HG02763 (cell line): Measurements from ENCODE around the gene TNIK.
"Not testable (repeated sequence)": the region's sequence is repeated elsewhere in the genome, so short reads cannot be mapped to it uniquely, and the experiment has no call there.

Source experiments
- ATAC-seq: cut with Tn5 transposase; IDR thresholded peaks from one replicate; pipeline ENCODE4 v1.9.1; 2021; ENCODE audit warnings: mild to moderate bottlenecking, moderate library complexity; ENCODE audit not compliant: unreplicated experiment

TNIK gene

DNA sequence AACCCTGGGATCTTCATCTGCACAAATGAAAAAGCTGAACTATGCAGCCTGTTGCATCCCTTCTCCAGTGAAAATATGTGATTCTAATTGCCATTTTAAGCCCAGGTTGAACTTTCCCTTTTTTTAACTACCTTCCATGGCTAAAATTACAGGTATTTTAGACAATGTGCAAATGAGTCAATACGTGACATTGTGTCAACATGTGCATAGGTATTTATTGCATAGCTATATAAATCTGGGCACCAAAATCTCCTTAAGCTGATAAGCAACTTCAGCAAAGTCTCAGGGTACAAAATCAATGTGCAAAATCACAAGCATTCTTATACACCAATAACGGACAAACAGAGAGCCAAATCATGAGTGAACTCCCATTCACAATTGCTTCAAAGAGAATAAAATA, 37.4 kb downstream of the TNIK start:
- ATAC-seq = not testable (repeated sequence)

DNA sequence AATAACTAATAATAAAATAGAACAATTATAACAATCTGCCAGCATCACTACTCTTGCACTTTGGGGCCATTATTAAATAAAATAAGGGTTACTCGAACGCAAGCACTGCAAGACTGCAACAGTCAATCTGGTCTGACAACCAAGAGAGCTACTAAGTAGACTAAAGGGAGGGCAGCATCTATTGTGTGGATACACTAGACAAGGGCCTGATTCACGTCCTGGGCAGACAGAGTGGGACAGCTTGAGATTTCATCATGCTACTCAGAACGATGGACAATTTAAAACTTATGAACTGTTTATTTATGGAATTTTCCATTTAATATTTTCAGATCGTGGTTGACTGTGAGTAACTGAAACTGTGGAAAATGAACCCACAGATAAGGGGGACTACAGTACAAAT, 39.5 kb downstream of the TNIK start:
- ATAC-seq = no peak

DNA sequence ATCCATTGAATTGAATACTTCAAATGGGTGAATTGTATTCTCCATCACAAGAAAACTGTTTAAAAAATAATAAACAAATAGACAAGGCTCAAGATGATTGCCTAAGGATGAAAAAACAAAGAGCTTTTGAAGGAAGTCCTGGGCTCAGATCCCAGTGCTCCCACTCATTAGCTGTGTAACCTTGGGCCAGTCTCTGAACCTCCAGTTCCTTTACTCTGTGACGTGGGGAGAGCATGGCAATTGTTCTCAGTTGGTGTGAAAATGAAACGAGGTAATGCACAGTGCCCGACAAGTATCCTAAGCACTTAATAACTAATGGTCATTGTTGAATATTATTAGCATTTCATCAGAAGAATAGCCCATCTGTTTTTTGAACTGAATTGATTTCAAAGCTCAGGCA, 40.7 kb downstream of the TNIK start:
- ATAC-seq = no peak

DNA sequence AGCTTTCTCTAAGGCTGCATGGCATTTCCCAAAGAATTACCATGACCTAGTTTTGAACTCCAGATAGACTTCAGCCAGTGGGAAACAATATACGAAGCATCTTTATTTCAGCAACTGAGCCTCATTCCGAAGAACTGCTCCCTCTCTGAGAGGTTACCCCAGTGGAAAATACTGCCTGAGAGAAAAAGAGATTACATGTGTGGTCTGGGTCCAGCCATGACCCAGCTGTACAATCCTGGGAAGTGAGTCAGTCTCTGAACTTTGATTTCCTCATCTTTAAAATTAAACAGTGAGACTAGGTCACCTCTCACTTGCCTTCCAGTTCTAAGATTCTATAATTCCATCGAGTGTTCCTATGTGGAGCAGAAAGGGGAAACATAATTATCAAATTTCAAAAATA, 42.4 kb downstream of the TNIK start:
- no peak for ATAC-seq

DNA sequence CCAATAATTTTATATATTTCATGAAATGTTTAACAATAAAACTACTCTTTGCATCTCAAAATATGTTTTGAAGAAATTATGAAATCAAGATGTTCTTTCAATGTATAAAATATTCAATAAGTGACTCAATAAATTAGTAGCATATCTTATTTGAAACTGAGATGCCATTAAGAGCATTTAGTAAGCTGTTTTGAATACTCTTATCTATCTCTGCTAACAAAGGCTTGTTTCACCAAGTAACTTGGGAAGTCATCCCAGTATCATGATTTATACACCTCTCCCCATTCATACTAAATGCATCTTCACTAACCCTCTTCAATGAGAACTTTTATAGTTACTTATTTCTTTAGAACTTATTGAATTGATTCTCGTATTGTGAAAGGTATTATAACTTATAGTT, 43.1 kb downstream of the TNIK start:
- no peak for ATAC-seq

DNA sequence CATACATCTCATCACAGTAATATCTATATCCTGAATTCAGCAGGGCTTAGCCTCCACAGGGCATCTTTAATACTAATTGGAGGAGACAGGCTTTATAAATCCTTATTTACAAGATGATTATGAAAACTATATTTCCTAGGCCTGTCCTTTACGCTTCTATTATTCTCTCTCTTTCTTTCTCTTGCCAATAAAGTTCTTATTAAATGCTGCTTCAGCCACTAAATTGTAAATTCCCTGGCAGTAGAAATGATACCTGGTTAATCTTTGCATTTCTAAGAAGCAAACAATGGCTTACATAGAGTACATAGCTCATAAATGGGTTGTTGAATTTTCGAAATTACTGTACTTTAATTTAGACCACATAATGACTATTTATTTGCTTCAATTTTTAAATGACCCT, 43.5 kb downstream of the TNIK start:
- no peak for ATAC-seq

DNA sequence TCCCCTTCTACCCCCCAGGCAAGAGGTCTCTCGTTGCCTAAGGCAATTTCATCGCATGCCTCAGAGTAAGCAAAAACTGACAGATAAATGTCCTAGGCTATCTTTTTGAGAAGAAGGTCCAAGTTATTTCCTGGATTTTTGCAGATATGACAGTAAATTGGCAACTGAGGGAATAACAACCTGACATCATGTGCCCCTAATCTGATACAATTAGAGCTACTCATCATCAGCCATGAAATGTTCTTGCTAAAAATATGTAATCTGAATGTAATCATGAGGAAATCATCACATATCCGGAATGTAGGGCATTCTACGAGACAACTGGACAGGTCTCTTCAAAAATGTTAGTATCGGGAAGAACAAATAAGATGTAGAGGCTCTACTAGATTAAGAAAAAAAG, 44.1 kb downstream of the TNIK start:
- ATAC-seq = no peak

DNA sequence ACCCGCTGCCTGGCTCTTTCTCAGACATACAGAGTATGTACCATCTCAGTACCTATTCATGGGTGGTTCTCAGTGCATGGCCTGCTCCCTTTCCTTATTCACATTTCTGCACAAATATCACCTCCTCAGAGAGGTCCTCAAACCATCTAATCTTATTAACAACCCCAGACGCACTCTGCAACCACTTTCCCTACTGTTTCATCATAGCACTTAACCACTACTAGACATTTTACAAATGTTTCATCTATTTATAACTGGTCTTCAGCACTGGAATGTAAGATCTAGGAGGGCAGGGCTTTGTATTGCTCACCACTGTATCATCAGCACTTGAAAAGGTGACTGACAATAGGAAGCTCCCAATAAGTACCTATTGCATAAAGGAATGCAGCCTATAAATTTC, 45.1 kb downstream of the TNIK start:
- no peak for ATAC-seq

DNA sequence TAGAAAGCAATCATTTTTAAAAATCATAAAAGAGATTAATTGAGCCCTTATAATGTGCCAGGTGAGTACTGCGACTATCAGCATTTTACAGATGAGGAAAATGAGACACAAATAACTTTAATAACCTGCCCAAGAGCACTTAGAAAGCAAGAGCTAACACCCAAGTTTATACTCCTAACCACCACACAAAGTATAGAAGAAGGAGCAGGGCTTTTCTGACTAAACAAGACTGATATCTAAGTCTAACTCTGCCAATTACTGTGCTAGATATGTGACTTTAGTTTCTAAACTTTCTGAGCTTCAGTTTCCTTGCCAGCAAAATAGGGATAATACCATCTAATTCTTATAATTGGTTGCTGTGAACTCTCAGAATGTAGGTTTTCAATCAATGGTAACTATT, 47.7 kb downstream of the TNIK start:
- no peak for ATAC-seq

DNA sequence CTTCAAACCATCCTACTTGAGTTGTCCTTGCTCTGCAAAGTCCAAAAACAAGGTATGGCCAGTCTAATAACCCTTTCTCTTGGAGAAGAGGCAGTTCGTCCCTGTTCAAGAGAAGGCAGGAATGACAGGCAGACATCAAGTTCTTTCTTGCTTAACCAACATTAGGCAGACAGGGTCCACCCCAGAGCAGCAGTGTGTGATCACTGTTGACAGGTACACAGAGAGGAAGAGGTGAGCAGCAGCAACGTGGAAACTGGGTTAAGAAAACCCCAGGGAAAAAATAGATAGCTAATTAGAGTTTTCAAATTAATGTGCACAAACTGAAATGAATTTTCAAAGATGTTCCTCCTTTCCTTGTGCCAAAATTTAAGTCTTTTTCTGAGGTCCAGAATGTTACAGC, 48.2 kb downstream of the TNIK start:
- ATAC-seq = no peak

DNA sequence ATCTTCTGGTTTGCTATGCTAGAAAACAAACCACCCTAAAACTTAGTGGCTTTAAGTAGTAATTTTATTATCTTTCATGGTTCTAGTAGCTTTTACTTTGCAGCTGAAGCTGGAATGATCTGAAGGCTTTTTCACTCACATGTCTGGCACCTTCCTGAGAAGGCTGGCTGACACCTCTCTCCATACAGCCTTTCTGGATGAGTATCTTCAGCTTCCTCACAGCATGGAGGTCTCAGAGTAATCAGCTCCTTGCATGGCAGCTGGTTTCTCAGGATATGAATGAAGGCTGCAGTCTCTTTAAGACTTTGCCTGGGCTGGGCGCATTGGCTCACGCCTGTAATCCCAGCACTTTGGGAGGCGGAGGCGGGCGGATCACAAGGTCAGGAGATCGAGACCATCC, 50.0 kb downstream of the TNIK start:
- ATAC-seq = no peak

DNA sequence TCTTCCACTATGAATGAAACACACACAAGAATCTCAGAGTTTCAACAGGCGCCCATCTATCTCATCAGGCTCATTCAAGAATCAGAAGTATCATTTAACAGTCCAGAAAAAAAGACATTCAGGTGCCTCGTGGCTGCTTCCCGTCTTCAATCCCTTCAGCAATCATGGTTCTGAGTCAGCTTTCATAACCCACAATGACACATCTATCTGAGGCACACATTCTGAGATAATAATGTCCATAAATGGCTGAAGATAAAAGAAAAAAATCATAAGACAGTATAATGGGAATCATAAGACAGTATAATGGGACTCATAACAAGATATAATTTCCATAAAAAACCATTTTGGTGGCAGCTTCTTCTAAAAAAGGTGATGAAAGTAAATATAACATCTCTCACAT, 52.4 kb downstream of the TNIK start:
- ATAC-seq = no peak

DNA sequence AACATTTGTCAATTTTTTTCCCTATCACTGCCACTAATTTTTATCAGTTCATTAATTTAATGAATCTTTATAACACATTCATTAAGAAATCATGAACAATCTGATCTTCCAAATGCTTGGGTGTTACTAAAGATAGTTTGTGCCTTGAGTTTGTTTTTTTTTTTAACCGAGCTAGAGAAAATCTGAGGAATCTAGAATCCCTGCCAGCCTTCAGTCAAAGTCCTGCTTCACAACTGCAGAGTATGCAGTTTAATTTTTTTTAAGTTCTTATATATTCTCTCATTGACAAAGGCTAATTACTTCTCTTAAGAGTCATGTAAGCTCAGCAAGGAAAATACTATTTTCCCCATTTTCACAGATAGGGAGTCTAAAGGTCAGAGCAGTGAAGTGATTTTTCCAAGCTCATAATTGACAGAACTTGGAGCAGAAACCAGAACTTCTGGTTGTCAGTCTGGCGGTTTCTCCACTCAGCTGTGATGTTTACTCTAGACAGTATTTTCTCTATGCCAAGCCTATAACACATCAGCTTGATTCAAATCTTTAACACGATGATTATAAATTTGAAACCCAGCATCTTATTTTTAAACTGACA, 55.7 kb downstream of the TNIK start:
- ATAC-seq = no peak

DNA sequence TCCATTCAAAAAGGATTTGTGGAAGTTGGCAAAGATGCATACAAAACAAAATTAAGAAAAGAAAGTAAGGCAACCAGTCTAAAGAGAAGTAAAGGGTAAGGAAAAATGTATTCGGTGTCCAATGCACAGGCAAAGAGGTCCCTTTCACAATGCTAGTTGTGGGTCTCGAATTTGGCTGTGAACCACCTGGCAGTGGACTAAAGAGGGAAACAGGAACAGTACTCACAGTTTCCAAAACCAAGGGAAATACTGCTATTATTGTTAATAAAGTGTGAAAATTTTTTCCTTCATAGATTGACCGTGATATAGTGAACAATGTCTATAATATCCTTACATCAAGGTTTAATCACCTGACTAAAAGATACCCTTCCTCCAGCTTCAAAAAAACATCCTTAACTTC, 57.9 kb downstream of the TNIK start:
- ATAC-seq = no peak

DNA sequence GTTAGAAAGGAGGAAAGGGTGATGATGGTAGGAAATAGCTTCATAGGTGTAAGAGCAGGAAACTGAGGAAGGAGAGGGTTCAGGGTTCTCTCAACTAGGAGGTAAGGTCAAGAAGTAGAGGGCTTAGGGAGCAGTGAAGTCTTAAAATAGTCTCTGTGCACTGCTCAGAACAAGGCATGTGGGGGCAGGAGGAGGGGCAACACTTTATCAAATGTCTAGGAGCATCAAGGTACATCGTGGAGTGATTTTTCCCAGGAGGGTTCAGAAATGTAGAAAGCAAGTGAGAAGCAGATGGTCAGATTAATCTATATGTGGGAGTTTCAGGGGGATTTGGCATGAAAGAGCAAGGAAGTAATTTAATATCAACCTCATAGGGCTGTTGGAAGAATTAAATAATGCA, 58.8 kb downstream of the TNIK start:
- no peak for ATAC-seq

DNA sequence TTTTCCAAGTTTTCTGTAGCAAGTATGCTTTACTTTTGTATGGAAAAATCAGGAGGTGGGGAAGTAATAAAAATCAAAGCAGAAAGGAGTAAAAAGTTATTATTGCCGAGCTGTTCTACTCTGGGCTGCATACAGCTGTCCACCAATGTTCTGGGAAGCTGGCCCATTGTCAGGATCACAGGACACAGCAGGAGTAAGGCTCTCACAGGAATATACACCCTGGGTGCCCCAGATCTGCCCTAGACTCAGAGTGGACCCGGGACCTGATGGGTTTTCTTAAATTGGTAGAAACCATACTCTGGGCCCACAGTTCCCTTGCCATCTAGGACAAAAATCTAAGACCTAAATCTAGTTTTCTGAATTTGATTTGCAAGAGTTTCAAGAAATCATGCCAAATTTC, 60.4 kb downstream of the TNIK start:
- no peak for ATAC-seq

DNA sequence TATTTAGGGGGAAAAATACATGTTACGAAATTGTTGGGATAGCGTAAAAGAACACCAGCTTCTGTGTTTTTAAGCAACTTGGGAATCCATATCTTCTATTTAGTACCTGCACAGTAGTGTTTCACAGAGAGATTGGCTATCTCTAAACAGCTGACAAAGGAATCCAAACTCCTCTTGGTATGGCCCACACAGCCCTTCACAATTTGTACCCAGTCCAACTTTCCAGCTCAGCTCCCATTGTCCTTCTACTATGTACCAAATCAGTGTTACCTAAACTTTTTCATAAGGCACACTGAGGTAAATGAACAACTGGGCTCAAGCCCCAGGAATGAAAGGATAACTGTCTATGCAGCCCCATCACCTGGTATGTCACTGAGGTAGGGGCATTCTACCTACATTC, 61.9 kb downstream of the TNIK start:
- ATAC-seq = no peak

DNA sequence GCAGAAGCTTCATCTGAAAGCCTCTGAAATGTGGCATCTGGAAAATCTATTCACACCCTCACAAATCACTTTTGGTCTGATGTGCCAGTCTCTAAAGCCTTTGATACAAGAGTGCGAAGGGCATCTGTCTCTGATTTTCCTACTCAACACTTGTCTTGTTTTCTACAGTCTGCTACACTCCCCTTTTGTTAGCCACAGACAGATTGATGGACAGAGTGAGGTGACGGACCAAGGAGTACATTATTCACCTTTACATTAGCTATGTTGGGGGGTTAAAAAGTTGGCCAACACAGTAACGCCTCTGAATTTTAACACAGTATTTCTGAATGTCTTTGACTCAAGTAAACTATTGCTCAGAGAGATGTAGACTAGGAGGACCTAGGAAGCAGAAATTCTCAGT, 63.1 kb downstream of the TNIK start:
- ATAC-seq = no peak

DNA sequence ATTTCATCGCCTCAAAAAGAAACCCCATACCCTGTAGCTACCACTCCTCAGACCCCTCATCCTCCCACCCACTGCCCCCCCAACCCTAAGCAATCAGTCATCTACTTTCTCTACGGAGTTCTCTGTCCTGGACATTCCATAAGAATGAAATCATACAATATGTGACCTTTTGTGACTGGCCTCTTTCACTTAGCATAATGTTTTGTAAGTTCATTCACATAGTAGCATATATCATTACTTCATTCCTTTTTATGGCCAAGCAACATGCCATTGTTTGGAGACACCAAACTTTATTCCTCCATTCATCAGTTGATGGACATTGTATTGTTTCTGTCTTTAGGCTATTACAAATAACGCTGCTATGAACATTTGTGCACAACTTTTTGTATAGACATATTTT, 64.2 kb downstream of the TNIK start:
- no peak for ATAC-seq

DNA sequence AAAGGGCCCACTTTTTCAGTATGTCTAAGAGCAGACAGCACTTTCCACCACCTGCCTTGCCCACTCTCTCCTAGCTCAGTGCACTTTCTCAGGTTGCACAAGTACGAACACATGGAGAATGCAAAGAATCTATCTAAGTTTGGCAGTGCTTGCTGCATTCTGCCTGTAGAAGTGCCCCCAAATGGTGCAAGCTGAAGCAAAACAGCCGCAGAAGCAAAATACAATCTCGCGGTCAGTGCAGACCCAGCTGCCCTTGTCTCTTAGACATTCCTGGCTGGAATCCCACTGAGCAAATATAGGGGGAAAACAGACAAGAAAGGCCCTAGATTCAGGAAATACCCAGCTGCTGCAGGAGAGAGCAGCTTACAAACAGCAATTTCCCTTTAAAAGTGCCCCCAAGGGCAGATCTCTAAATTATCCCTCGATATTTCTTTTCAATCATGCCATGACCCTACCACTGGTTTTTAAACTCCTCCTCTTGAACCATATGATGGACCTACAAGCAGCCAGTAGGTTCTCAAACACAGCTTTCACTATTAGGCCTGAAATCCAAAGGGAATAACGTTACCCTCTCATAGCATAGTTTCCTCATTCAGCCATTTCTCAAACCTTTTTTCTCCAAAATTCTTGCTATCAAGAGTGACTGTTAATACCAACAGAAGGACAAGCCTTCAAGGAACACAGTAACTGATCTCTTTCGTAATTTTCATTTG, 67.0 kb downstream of the TNIK start:
- no peak for ATAC-seq

DNA sequence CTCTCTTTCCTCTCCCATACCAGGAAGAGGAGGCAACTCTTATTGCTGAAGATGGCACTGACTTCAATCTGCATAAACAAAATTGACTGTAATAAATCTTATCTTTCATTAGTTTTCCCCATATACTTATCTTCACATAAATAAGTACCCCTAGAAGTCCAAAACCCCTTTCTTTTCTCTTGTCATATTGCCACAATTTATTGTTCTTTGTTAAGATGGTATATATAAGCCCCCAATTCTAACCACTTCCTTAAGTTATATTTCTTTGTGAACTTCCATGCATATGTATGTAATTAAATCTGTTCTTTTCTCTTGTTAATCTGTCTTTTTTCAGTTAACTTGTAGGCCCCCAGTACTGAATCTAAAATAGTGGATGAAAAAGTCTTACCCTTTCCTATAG, 68.8 kb downstream of the TNIK start:
- ATAC-seq = no peak

DNA sequence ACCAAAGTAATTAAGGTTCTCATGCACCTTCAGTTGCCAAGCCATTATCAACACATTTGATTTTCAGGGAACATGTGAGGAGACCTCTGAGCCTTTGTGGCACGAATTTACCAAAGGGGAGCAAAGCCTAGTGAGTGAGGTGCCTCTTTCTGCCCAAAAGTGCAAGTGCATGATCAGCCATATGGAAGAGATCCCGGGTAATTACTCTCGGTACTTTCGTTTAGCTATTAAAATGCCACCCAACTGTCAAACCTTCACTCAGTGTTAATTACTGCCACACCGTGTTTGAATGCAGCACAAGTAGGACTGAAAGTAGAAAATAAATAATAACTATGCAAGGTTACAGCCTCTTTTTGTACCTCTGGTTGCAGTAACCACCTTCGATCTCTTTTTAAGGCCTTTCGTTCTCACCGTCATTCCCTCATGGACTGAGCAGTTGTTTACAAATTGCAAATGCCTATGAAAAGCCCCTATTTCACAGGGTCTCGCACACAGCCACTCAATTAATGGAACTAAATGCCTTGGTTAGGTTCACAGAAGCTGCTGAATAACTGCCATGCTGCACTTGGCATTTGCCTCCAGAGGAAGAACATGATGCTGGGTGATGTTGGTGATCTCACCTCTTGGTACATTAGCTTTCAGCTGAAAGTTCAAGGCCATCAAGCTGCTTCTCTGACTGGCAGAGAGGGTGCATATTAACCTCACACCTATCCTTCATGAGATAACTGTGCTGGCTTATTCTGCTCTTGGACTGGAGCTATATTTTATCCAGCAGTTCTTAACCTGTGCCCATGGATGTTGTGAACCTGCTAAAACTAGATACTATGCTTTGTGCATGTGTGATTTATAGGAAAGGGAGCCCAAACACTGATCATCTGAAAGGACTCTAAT, 69.9 kb downstream of the TNIK start:
- ATAC-seq = no peak
